ENCODE data around the gene WDR5. TPM values are rescaled to one million over a fixed set of nuclear protein-coding genes. Genes with fewer than 3 reads are reported as not detected.

Gene WDR5
- total RNA-seq, 2 donors from 2014 or later = 17.0 to 17.1 TPM

DNA sequence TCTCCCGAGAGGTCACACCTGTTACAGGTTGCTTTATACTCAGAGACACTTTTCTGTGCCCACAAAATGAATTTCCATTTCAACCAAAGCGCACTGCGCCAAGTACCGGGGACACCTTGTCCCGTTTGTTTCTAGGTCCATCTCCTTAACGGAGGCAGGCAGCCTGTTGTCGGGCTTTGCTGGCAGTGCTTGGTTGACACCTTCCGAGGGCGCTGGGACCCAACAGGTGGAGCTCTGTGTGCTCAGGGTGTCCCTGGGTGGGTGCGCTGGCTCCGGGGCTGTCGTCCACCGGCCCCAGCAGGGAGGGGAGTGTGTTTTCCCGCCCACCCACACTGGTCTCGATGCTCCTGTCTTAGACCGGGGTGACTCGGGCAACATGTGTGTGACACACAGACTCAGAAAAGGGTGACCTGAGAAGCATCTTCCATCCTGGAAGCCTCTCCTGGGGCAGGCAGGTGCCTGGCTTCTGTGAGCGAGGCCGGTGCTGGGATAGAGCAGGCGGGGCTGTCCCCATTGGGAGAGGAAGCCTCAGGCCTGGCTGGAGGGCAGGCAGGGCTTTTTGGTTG lies 20.0 kb downstream of the WDR5 start:
- intact Hi-C loops (cut with DNase I) = no loop called here
- peak; percentile 68 for DNase-seq (ENCODE audit: low spot score)

DNA sequence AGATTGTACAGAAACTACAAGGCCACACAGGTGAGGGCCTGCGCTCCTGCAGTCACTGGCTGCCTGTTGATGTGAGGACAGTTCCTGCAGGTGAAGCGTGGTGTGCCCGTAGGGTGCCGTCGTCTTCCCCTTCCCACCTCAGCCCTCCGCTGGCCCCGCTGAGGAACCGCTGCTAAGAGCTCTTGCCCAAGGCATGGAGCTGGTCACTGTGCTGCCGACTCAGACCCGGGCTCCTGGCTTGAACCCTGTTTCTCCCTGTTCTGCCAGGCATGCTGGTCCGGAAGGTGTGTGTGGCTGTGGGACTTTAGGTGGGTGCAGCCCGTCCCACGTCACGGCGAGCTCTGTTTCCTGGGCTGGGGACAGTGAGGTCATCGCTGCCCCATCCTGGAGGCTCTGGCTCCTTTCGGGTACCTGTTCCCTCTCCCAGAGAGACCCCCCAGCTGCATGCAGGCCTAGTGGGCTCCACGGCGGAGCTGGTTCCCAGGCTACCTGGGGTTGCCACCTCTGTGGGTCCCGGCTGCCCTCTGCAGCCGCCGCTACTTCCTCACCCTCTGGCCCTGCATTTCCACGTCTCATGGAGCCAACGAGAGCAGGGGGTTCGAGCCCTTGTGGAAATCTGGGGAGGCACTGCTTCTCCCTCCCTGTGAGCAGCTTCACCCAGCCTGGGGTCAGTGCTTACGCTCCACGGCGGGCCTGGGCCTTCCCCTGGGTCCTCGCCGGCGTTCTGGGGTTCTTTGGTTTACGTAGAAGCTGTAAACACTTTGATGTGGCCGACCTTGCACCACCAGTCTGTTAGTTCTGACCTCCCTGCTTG lies 20.9 kb downstream of the WDR5 start:
- DNase-seq (ENCODE audit: low spot score) = peak; percentile 82
- intact Hi-C loops (cut with DNase I) = no loop called here

GRCh38 chr9:134157378-134157885 lies 21.6 kb downstream of the WDR5 start:
- DNase-seq (ENCODE audit: low spot score) = peak; percentile 76
- intact Hi-C loops (cut with DNase I) = no loop called here

GRCh38 chr9:134158242-134158641 lies 22.4 kb downstream of the WDR5 start:
- DNase-seq (ENCODE audit: low spot score) = no peak

DNA sequence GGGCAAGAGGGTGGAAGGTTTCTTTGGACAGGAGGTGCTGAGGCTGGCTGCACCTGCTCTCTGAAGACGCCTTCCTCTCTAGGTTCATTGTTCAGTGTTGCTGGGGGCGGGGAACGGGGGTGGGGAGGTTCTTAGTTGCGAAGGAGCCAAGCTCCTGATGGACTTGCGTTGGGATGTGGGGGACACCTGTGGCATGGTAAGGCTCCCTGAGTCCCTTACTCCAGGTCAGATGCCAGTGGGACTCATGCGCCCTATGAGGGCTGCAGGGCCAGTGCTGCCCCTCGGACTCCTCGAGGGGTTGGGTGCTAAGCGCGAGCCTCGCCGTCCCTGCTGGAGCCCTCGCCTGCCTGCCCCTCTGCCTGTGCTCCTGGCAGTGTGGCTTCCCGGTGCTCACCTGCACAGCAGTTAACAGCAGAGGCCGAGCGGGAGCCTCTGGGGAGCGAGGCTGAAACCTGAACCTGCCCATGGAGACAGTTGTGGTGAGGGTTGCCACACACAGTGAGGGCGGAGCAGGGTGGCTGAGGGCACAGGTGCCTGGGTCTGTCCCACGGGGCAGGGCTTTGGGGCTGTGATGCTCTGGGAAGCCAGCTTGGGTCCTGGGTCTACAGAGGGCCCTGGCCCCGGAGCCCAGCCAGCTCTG lies 23.0 kb downstream of the WDR5 start:
- peak; percentile 65 for DNase-seq (ENCODE audit: low spot score)
- intact Hi-C loops (cut with DNase I) = no loop called here

More at GRCh38 chr9:134158242-134158641, 22.4 kb downstream of the WDR5 start:
- intact Hi-C loops (cut with DNase I) = no loop called here

GRCh38 chr9:134159566-134160245 lies 23.8 kb downstream of the WDR5 start:
- DNase-seq (ENCODE audit: low spot score) = peak; percentile 71

DNA sequence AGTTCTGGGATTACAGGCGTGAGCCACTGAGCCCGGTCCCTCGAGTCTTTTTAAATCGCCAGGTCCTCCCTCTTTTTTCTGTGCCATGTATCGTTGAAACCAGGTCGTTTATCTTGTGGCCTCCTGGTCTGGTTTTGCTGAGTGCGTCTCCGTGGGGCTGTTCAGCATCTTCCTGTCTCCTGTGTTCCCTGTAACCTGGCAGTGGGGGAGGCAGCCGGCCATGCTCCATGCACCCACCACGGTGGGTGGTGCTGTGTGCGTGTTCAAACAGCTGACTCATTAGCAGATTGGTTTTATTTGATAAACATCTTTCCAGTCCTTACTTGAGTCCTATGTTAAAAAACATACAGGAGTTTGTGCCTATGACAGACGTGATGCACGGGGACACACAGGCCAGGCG lies 25.8 kb downstream of the WDR5 start:
- DNase-seq (ENCODE audit: low spot score) = no peak

More at GRCh38 chr9:134159566-134160245, 23.8 kb downstream of the WDR5 start:
- intact Hi-C loops (cut with DNase I) = no loop called here

GRCh38 chr9:134162212-134162775 lies 26.4 kb downstream of the WDR5 start:
- intact Hi-C loops (cut with DNase I) = no loop called here
- peak; percentile 70 for DNase-seq (ENCODE audit: low spot score)

More for the DNA sequence above, 25.8 kb downstream of the WDR5 start:
- intact Hi-C loops (cut with DNase I) = no loop called here

DNA sequence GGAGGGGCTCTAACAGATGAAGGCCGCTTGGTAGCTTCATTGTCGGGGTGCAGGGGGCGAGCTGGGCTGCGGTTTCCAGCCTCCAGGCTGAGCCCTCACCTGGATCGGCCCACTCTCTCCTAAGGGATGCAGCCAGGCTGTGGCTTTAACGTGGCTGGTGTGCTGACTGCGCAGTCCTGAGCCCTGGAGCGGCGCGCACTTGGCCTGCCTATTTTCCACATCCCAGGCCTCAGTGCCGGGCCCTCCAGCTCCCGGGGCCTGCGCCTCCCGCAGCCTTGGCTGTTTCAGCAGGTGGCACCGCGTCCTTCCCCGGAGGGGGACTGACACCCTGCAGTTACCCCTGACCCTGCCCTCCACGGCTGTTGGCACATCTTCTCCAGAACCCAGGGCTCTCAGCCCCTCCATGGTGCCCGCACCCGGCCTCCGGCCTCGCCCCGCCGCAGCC lies 27.1 kb downstream of the WDR5 start:
- intact Hi-C loops (cut with DNase I) = no loop called here
- peak; percentile 82 for DNase-seq (ENCODE audit: low spot score)

DNA sequence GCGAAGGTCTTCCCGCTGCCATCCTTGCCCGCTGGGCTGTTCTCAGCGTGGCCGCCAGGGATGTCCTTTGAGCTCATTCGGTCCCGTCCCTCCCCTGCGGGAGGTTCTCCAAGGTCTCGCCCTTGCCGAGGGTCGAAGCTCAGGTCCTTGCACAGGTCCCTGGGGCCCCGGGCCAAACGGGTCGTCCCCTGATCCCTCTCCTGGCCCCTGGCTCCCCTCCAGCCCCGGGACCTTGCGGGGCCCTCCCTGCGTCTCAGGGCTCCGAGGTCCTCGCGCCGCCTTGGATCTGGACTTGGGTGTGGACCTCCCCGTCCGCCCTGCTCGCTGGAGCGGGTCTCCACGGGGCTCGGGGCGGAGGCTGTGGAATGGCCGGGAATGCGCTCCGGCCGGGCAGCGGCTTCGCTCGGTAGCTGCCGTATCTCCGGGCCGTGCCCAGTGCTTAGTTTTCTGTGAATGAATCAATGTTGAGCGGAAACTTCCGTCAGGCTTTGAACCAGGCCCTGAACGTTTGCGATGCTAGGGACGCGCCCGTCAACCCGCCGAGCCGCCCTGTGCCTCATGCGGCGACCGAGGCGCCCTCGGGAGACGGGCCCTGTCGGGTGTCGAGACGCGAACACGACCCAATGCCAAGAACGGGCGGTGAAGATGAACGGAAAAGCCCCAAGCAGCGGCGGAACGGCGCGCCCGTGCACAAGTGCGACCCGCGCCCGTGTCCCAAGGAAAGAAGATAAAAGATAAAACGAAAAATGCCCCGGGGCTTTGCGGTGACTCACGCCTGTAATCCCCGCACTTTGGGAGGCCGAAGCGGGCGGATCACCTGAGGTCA lies 27.7 kb downstream of the WDR5 start:
- intact Hi-C loops (cut with DNase I) = no loop called here
- DNase-seq (ENCODE audit: low spot score) = peak; percentile 91

GRCh38 chr9:134164879-134165278 lies 29.0 kb downstream of the WDR5 start:
- intact Hi-C loops (cut with DNase I) = no loop called here
- DNase-seq (ENCODE audit: low spot score) = no peak

DNA sequence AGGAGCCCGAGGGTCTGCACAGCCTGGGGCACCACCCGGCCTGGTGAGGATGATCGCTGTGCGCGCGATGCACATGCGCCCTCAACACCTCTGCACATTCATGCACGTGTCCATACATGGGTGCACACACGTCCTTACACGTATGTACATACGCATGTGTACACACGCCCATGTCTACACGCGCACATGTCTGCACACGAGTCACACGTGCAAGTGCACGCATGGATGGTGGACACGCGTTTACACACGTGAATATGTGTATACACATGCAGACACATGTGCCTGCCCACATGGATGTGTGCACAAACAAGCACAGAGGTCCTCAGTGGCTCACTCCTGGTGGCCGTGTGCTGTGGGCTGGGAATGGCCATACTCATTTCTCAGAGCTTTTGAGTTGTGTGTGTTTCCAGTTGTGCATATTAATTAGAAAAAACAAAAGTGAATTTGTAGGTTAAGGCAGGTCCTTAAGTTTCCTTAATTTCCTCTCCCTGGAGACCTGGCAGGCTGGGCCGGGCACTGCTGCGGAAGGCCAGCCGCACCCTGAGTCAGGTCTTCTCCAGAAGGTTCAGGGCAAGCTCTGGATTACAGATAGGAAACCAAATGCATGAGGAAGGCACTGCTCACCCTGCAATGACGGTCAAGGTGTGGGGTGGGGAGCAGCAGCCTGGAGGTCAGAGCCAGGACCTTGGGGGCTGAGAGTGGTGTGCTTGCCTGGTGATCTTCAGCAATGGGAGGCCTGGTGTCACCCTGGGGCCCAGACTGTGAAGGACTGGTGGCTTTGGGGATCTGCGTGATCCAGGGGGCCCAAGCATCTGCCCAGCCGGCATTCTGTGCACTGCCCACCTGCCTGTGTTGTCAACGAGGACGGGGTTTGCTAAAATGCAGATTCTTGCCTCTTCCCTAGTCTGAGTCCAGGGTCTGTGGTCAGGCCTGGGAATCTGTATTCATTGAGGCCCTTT lies 29.8 kb downstream of the WDR5 start:
- peak; percentile 82 for DNase-seq (ENCODE audit: low spot score)
- intact Hi-C loops (cut with DNase I) = no loop called here

DNA sequence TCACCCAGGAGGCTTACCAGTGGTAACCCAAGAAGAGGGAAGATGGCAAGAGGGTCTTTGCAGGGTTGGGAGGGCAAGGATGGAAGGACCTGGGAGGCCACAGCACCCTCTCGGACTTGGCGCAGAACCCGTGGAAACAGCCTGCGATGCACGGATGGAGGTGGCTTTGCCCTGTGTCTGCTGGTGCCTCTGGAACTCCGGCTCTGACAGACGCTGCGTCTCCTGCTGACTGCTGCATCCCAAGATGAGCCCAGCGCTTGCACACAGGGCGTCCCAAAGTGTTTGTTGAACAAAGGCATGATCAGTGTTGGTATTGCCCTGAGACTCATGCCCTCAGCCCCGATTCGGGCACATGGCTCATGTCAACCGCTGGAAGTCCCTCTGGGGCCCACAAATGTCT lies 30.5 kb downstream of the WDR5 start:
- no peak for DNase-seq (ENCODE audit: low spot score)
- intact Hi-C loops (cut with DNase I) = no loop called here

- no peak for DNase-seq (ENCODE audit: low spot score)
Measured at GRCh38 chr9:134167530-134167931, 31.6 kb downstream of the WDR5 start.

GRCh38 chr9:134168757-134169550 lies 33.1 kb downstream of the WDR5 start:
- intact Hi-C loops (cut with DNase I) = loop anchor here in 1 of 2 donors (2.0 kb wide), 1 partner anchor 520 kb away; no protein-coding TSS in a partner anchor
- DNase-seq (ENCODE audit: low spot score) = no peak

More at GRCh38 chr9:134167530-134167931, 31.6 kb downstream of the WDR5 start:
- intact Hi-C loops (cut with DNase I) = no loop called here

DNA sequence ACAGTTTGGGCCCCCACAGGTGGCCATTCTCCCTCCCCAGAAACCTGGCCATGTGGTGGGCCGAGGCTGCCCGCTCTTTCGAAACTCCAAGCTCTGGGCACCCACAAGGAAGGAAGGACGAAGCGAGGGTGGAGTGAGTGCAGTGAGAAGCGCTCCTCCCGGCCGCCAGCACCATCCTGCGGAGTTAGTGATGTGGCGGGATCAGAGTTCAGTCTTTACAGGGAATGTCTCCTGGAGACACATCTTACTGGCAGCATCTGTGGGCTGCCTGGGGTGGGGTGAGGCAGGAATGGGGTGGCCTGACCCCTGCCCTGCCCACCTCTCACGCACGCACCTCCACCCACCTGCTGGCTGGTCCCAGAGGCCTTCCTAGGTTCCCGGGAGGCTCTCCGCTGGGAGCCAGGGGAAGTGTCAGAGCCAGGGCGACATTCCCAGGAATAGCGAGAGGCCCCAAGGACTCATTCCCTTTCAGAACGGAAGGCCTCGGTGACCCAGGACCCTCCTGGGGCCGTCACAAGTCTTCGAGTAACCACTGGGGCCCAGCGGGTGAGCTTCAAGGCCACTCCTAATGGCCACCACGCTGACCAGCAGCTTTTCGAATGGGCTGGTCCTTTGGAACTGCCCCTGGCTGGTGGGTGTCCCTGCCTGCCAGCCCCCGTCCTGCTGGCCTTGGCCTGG lies 34.0 kb downstream of the WDR5 start:
- DNase-seq (ENCODE audit: low spot score) = peak; percentile 75
- intact Hi-C loops (cut with DNase I) = loop anchor here (2.0 to 10.0 kb wide), 3 partner anchors 155 to 519 kb away; partner anchors contain the start of gene RXRA (in 1 of the 2)
